ENCODE measurements around the gene CYP46A1.

GRCh38 chr14:99689266-99690236, 5.5 kb downstream of the CYP46A1 start:
- TF ChIP-seq CTCF (IDR thresholded peaks at IDR 0.05) = no peak
- no peak for TF ChIP-seq EZH2 (IDR thresholded peaks at IDR 0.05)

All from neural progenitor cell (in vitro differentiated cells).